ENCODE results near the gene ANXA10.
"Not testable (repeated sequence)": the region's sequence is repeated elsewhere in the genome, so short reads cannot be mapped to it uniquely, and the experiment has no call there.

ANXA10 gene

GRCh38 chr4:168109527-168109926 is 17.2 kb downstream of the ANXA10 start:
- no peak for DNase-seq (ENCODE audit: low read depth)

DNA sequence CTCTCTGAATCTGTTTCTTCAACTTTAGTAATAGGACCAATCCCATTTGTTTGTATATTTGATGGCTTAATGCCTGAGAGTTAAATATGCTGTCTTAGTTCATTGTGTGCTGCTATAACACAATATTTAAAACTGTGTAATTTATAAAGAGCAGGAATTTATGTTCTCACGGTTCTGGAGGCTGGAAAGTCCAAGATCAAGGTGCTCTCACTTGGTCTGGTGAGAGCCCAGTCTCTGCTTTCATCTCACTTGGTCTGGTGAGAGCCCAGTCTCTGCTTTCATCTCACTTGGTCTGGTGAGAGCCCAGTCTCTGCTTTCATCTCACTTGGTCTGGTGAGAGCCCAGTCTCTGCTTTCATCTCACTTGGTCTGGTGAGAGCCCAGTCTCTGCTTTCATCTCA is 20.7 kb downstream of the ANXA10 start:
- DNase-seq (ENCODE audit: low read depth); H3K4me3 ChIP-seq (ENCODE audit: low read depth, low read length): not testable (repeated sequence)

More at GRCh38 chr4:168109527-168109926, 17.2 kb downstream of the ANXA10 start:
- no peak overlapping the region for H3K4me3 ChIP-seq (ENCODE audit: low read depth, low read length)

GRCh38 chr4:168118116-168118655 is 25.8 kb downstream of the ANXA10 start:
- H3K4me3 ChIP-seq (ENCODE audit: low read depth, low read length) = no peak overlapping the region
- DNase-seq (ENCODE audit: low read depth) = no peak

DNA sequence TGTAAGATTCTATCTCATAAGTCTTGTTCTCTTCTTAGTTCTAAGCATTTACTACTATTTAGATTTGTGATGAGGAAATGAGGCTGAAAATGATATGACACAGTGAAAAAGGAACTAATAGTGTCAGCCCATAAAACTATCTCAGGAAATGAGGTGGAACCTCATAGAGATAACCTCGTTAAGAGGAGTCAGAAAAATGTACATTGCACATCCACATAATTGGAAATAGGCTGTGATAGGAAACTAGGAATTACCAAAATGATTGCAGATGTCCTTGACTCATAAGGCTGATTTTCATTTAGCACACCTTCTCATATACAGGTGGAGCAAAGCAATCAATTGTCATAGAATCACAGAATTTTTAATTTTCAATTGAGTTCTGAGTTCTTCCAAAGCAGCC is 26.8 kb downstream of the ANXA10 start:
- no peak overlapping the region for H3K4me3 ChIP-seq (ENCODE audit: low read depth, low read length)
- no peak for DNase-seq (ENCODE audit: low read depth)

- DNase-seq (ENCODE audit: low read depth) = no peak
Measured at GRCh38 chr4:168119890-168120289, 27.6 kb downstream of the ANXA10 start.

DNA sequence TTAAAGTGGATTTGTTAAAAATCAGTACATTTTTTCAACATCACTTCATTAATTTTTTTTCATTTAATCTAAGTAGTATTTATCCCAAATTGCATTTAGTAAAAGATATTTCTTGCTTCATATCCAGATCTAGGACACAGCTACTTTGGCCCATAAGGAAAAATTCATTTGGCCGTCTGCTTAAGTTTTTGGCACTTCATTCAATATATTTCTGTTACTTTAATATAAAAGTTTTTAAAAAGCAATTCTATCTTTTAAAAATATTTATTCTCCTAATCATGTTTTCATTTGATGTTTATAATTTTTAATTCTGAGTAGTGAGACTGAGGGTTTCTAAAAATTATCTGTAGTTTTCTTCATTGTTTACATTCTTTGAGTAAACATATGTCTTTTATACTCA is 28.5 kb downstream of the ANXA10 start:
- DNase-seq (ENCODE audit: low read depth) = no peak
- no peak overlapping the region for H3K4me3 ChIP-seq (ENCODE audit: low read depth, low read length)

More at GRCh38 chr4:168119890-168120289, 27.6 kb downstream of the ANXA10 start:
- no peak overlapping the region for H3K4me3 ChIP-seq (ENCODE audit: low read depth, low read length)

- no peak overlapping the region for H3K4me3 ChIP-seq (ENCODE audit: low read depth, low read length)
- DNase-seq (ENCODE audit: low read depth) = peak; percentile 48
Measured at GRCh38 chr4:168124008-168124641, 31.8 kb downstream of the ANXA10 start.

GRCh38 chr4:168126952-168127351 is 34.6 kb downstream of the ANXA10 start:
- DNase-seq (ENCODE audit: low read depth) = no peak

GRCh38 chr4:168128601-168129000 is 36.3 kb downstream of the ANXA10 start:
- no peak overlapping the region for H3K4me3 ChIP-seq (ENCODE audit: low read depth, low read length)
- no peak for DNase-seq (ENCODE audit: low read depth)

More at GRCh38 chr4:168126952-168127351, 34.6 kb downstream of the ANXA10 start:
- H3K4me3 ChIP-seq (ENCODE audit: low read depth, low read length) = no peak overlapping the region

GRCh38 chr4:168129046-168129772 is 36.9 kb downstream of the ANXA10 start:
- no peak overlapping the region for H3K4me3 ChIP-seq (ENCODE audit: low read depth, low read length)
- no peak for DNase-seq (ENCODE audit: low read depth)

DNA sequence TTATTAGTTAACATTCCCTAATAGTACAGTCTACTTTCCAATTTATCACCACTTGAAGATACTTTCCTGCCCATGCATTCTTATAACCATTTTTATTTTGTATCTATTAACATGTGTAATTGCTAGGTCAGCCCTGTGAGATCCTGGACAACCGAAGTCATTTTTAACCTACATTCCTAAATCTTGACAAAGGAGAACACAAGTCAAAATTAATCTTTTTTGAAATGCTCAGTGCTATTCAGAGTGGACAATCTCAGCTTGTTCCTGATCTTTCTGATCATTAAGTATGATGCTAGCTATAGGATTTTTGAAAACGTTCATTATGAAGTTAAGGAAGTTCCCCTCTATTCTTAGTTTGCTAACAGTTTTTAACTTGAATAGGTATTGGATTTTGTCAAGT is 37.5 kb downstream of the ANXA10 start:
- DNase-seq (ENCODE audit: low read depth) = no peak
- no peak overlapping the region for H3K4me3 ChIP-seq (ENCODE audit: low read depth, low read length)

- no peak for DNase-seq (ENCODE audit: low read depth)
- no peak overlapping the region for H3K4me3 ChIP-seq (ENCODE audit: low read depth, low read length)
Measured at GRCh38 chr4:168131196-168131595, 38.9 kb downstream of the ANXA10 start.

- no peak for DNase-seq (ENCODE audit: low read depth)
- no peak overlapping the region for H3K4me3 ChIP-seq (ENCODE audit: low read depth, low read length)
Measured at GRCh38 chr4:168134651-168135050, 42.3 kb downstream of the ANXA10 start.

DNA sequence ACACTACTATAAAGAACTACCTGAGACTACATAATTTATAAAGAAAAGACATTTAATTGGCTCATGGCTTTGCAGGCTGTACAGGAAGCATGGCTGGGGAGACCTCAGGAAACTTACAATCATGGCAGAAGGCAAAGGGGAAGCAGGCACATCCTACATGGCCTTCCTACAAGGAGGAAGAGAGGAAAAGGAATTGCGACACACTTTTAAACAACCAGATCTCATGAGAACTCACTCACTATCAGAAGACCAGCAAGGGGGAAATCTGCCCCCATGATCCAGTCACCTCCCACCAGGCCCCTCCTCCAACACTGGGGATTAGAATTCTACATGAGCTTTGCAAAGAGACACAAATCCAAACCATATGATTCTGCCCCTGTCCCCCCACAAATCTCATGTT is 43.5 kb downstream of the ANXA10 start:
- DNase-seq (ENCODE audit: low read depth) = not testable (repeated sequence)

GRCh38 chr4:168137695-168138094 is 45.4 kb downstream of the ANXA10 start:
- not testable (repeated sequence) for H3K4me3 ChIP-seq (ENCODE audit: low read depth, low read length); DNase-seq (ENCODE audit: low read depth)

More for the DNA sequence above, 43.5 kb downstream of the ANXA10 start:
- H3K4me3 ChIP-seq (ENCODE audit: low read depth, low read length) = not testable (repeated sequence)

- H3K4me3 ChIP-seq (ENCODE audit: low read depth, low read length) = no peak overlapping the region
- DNase-seq (ENCODE audit: low read depth) = peak; percentile 86
Measured at GRCh38 chr4:168138143-168138542, 45.8 kb downstream of the ANXA10 start.

DNA sequence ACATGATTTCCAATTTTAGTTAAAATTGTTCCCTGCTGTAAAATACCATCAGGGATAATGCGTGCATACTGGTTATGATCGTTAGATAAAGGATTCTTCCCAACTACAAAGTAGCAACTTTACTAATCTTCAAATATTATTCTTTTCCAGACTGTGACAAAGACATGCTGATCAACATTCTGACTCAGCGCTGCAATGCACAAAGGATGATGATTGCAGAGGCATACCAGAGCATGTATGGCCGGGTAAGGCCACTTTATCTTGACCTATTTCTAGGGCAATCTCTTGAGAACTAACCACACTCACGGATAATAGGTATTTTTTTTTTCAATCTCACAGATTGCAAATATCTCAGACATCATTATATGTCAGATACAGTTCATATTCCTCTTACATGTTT is 47.0 kb downstream of the ANXA10 start:
- H3K4me3 ChIP-seq (ENCODE audit: low read depth, low read length) = no peak overlapping the region
- DNase-seq (ENCODE audit: low read depth) = peak; percentile 69

DNA sequence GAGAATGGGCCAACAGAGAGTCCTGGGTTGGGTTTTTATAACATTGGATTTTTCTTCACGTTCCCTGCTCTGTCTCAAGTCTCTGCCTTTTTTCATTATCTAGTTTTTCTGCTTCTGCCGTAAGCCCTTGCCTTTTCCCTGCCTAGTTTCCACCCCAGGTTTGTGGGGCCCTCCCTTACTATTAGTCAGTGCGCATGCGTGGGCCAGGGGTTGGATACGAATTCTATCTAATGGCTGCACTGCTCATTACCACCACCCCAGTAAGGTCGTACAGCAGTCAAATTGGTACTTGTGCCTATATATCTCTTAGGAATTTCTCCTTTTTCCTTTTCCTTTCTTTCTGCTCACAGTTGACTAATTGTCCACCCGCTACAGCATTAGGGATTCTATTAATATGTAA is 49.4 kb downstream of the ANXA10 start:
- H3K4me3 ChIP-seq (ENCODE audit: low read depth, low read length) = no peak overlapping the region
- DNase-seq (ENCODE audit: low read depth) = no peak

DNA sequence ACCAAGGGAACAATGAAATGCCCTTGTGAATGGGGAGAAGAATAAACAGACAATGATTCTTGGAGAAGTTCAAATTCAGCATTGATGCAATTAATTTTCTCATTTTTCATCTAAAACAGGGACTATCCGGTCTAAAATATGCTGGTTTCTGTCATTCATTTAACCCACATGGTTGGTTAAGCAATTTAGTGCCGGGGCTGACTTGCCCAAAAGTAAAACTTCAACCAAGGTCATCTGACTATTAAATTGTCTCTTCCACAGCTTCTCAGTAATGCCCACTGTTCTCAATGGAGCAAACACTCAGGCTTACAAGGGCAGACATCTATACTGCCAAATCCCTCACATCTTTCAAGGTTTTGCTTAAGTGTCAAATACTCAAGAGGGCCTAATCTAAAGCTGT is 51.3 kb downstream of the ANXA10 start:
- no peak overlapping the region for H3K4me3 ChIP-seq (ENCODE audit: low read depth, low read length)
- DNase-seq (ENCODE audit: low read depth) = no peak

DNA sequence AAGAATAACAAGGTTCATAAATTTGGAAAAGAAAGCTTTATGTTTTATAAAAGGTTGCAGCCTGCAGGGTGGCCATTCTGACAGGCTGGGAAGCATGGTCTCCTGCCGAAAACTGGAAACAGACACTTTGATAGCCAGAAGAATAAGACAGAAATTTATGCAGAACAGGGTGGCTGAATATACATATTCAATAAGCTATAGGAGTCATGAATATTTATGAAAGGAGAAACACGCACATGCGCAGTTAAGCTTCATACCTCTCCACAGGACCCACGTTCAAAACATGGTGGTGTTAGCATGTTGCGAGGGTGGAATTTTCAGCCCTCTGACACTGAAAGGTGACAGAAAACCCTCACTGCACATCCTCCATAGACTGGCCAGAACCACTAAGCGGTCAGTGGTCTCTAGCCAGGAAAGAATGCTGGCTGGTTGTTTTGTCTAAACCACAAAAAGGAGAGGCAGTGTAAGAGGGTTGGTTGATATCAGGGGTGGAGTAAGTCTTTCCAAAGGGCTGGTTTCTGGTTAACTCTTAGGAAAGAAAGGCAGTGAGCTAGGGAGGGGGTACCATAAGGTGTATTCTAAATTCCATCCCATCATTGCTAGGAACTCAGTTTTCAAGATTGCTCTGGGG is 58.2 kb downstream of the ANXA10 start:
- H3K4me3 ChIP-seq (ENCODE audit: low read depth, low read length) = no peak overlapping the region
- no peak for DNase-seq (ENCODE audit: low read depth)

Measured in skeletal muscle cell (primary cell).